GM12878 (cell line): ENCODE measurements around the gene FANCG. TPM values are rescaled to one million over a fixed set of nuclear protein-coding genes. Genes with fewer than 3 reads are reported as not detected.

Experiments used
- ATAC-seq: fragments of 200-7000 bp; cut with Tn5 transposase; 3 replicates; pipeline ENCODE4 v1.9.1; 2020; ENCODE audit warnings: mild to moderate bottlenecking, moderate library complexity
- BruUV-seq: library from RNA; stranded (reverse); fragments of 400-500 nt; replicated peaks from 2 replicates; lab custom pipeline; 2021; lab: Mats Ljungman, UMichigan
- CTCF ChIA-PET: fragments of 300-600 bp; sonication (Branson Sonifier 250); formaldehyde crosslinking; extraction: SDS; loops from one replicate; lab custom pipeline; 2021; ENCODE audit warnings: inconsistent platforms; lab: Yijun Ruan, JAX
- POLR2A ChIA-PET: fragments of 350-600 bp; formaldehyde crosslinking; extraction: SDS; loops from one replicate; lab custom pipeline; 2021; ENCODE audit warnings: inconsistent platforms; lab: Charles Lee
- RAD21 ChIA-PET: fragments of 300-600 bp; sonication (Branson Sonifier 250); formaldehyde crosslinking; loops from one replicate; lab custom pipeline; 2023; ENCODE audit warnings: antibody characterized with exemption; ENCODE audit not compliant: unreplicated experiment; lab: Charles Lee
- SMC1A ChIA-PET: fragments of 300-600 bp; sonication (Branson Sonifier 250); formaldehyde crosslinking; loops from one replicate; lab custom pipeline; 2023; ENCODE audit not compliant: unreplicated experiment, uncharacterized antibody; lab: Charles Lee
- DNase-seq: peaks from one replicate; pipeline ENCODE4 v3.0.0-alpha.2; 2011; ENCODE audit warnings: low read depth, low spot score
- FAIRE-seq: peaks from 3 replicates; lab custom pipeline; 2011; peaks lifted over from hg19 to GRCh38; lab: Jason Lieb, UNC
- H2AFZ ChIP-seq: 2 replicates; pipeline ENCODE4 v1.6.0; 2011; ENCODE audit warnings: low read depth, low read length, control low read depth; ENCODE audit not compliant: control insufficient read depth
- H3K27ac ChIP-seq: 2 replicates; pipeline ENCODE4 v1.5.1; 2011; ENCODE audit warnings: control low read depth; ENCODE audit not compliant: control insufficient read depth, insufficient read depth
- H3K27me3 ChIP-seq, 2 experiments: replicated peaks in 1 of 2; 2 replicates each; pipeline versions ENCODE4 v1.6.0 to v1.6.1; 2011; ENCODE audit warnings: low read length in 1 of 2; ENCODE audit not compliant: control insufficient read depth in 2 of 2, insufficient read depth in 2 of 2
- H3K36me3 ChIP-seq, 2 experiments: 2 replicates each; pipeline ENCODE4 v1.5.1; 2011; ENCODE audit warnings: low read length in 1 of 2; ENCODE audit not compliant: control insufficient read depth in 2 of 2, insufficient read depth in 2 of 2
- H3K4me1 ChIP-seq: 2 replicates; pipeline ENCODE4 v1.6.1; 2011; ENCODE audit warnings: mild to moderate bottlenecking, low read length, moderate library complexity, mixed read lengths; ENCODE audit not compliant: control insufficient read depth, insufficient read depth
- H3K4me2 ChIP-seq: 2 replicates; pipeline ENCODE4 v1.6.0; 2011; ENCODE audit warnings: control low read depth; ENCODE audit not compliant: control insufficient read depth, insufficient read depth
- H3K4me3 ChIP-seq: fragments of 200-600 bp; sonication (generic); 2 replicates; pipeline ENCODE4 v1.5.1; 2016
- H3K79me2 ChIP-seq: 2 replicates; pipeline ENCODE4 v1.6.0; 2011; ENCODE audit warnings: low read length; ENCODE audit not compliant: control insufficient read depth, insufficient read depth
- H3K9ac ChIP-seq: 2 replicates; pipeline ENCODE4 v1.8.0; 2011; ENCODE audit warnings: low read length, control low read depth, mixed read lengths; ENCODE audit not compliant: control insufficient read depth, insufficient read depth
- H3K9me3 ChIP-seq: replicated peaks from 3 replicates; pipeline ENCODE4 v1.5.1; 2011; ENCODE audit warnings: mild to moderate bottlenecking, low read length; ENCODE audit not compliant: control insufficient read depth, insufficient read depth
- H4K20me1 ChIP-seq: 2 replicates; pipeline ENCODE4 v1.6.0; 2011; ENCODE audit not compliant: control insufficient read depth, insufficient read depth
- GATAD2B ChIP-seq: fragments of 450-650 bp; conservative IDR thresholded peaks from 2 replicates; pipeline ENCODE4 v1.6.1; 2017; ENCODE audit warnings: low read depth, mild to moderate bottlenecking, moderate library complexity
- HCFC1 ChIP-seq: fragments of 150-350 bp; IDR thresholded peaks from 2 replicates; pipeline ENCODE4 v1.6.1; 2014; ENCODE audit warnings: low read length
- IRF5 ChIP-seq: fragments of 450-650 bp; IDR thresholded peaks from 2 replicates; pipeline ENCODE4 v1.6.1; 2017; ENCODE audit warnings: borderline replicate concordance
- NBN ChIP-seq: fragments of 450-650 bp; IDR thresholded peaks from 2 replicates; pipeline ENCODE4 v1.6.1; 2016
- POU2F2 ChIP-seq: IDR thresholded peaks from 3 replicates; pipeline ENCODE4 v1.6.1; 2011; ENCODE audit warnings: low read depth, mild to moderate bottlenecking, low read length, borderline replicate concordance
- SKIL ChIP-seq: fragments of 450-650 bp; IDR thresholded peaks from 2 replicates; pipeline ENCODE4 v1.6.1; 2017; ENCODE audit warnings: mild to moderate bottlenecking, low read depth, inconsistent platforms; ENCODE audit not compliant: poor library complexity, severe bottlenecking
- SP1 ChIP-seq: IDR thresholded peaks from one replicate; pipeline ENCODE4 v1.6.1; 2011; ENCODE audit warnings: low read depth, low read length
- WRNIP1 ChIP-seq: IDR thresholded peaks from 2 replicates; pipeline ENCODE4 v1.6.1; 2011; ENCODE audit warnings: low read depth, low read length, improper control_type of control experiment, borderline replicate concordance
- ZNF24 ChIP-seq: fragments of 450-650 bp; IDR thresholded peaks from 2 replicates; pipeline ENCODE4 v1.6.1; 2017; ENCODE audit warnings: antibody characterized with exemption, mild to moderate bottlenecking
- ZNF274 ChIP-seq: IDR thresholded peaks from one replicate; pipeline ENCODE4 v1.8.0; 2011; ENCODE audit not compliant: insufficient read length, insufficient read depth
- WGBS: methylation state at CpG from one replicate; pipeline ENCODE4 v1.1.6; 2016; ENCODE audit warnings: low lambda C conversion rate; ENCODE audit not compliant: insufficient replicate concordance, insufficient coverage; ENCODE audit errors: missing lambda C conversion rate; 5-methylcytosine and 5-hydroxymethylcytosine counted together
- in situ Hi-C: fragments of 300-500 bp; cut with MboI; formaldehyde crosslinking; loops from 9 replicates; pipeline ENCODE4 v1.14.3; 2018; ENCODE audit warnings: mixed read lengths
- intact Hi-C: fragments of 100-400 bp; cut with micrococcal nuclease; formaldehyde crosslinking; loops from one replicate; pipeline ENCODE4 v1.14.2; 2022; ENCODE audit not compliant: unreplicated experiment
- polyA plus RNA-seq, 11 experiments: library from polyadenylated mRNA; depleted of rRNA in 4 of 11; unstranded in 6 of 11; stranded (reverse) in 5 of 11; fragments of >200 nt; fragmentation: Nextera tagmentation in 4 of 11; fragmentation: Illumina TruSeq in 1 of 11; extraction: Ambion mirVana in 4 of 11; extraction: Trizol in 1 of 11; gene quantifications; 1 replicate in 1 of 11; 2 replicates in 10 of 11; pipeline versions ENCODE4 v1.2.1 to v1.2.3, GENCODE V29; 2011 to 2016; ENCODE audit warnings: inconsistent platforms in 2 of 11, missing spikeins in 2 of 11, low read depth in 1 of 11
- total RNA-seq, 4 experiments: library from RNA; depleted of rRNA in 3 of 4; stranded (reverse); fragments of >200 nt in 3 of 4; fragmentation: Illumina TruSeq in 1 of 4; extraction: Trizol in 1 of 4; gene quantifications; 2 replicates each; pipeline versions ENCODE4 v1.2.1 to v1.2.3, GENCODE V29; 2013 to 2021
- TF ChIP-seq, protein P1 (sequence below): IDR thresholded peaks from 2 replicates; pipeline ENCODE4 v1.6.1; 2012; ENCODE audit warnings: improper control_type of control experiment, low read depth, low read length; ENCODE audit not compliant: insufficient replicate concordance

FANCG gene
- total and polyA plus RNA-seq, 10 of the 15 experiments (the other 5 are each of a cell fraction or from before 2014, with no cell fraction given), result 16.4 to 78.7 (median 45.4) TPM

DNA sequence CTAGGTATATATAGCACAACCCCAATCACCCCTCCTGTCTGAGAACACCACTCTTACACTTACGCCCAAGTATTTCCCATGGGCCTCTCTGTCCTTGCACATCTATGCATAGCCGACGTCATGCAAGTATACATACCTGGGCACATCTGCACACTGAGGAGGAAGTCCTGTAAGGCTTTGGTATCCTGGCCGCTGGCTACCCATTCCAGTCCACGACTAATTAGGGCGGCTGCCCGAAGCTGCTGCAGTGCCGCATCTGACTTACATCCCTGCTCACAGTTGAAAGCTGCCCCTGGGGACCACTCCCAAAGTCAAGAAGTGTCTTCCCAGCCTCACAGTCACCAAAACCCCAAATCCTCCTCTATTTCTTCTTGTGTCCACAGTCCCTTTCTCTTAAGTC, 5.0 kb downstream of the FANCG start:
- H3K4me1 ChIP-seq, result peaks cover 14% of the 10 kb centered on the region
- H3K9me3 ChIP-seq, result no peaks in the 10 kb centered on the region
- intact Hi-C loops, result loop anchor here (5.0 to 10.0 kb wide), 3 partner anchors 38 to 650 kb away; partner anchors contain the start of gene DNAJB5
- H3K27me3 ChIP-seq, result no peaks in the 10 kb centered on the region
- DNase-seq (no peak), ATAC-seq (no peak)
- no peak overlapping the region for H2AFZ ChIP-seq
- ChIA-PET CTCF (no interaction called here), RAD21 (no interaction called here), POLR2A (interaction anchor here (0.6 kb wide), 1 partner anchor 754 kb away, joined by 3 read pairs; no protein-coding TSS in a partner anchor)
- H3K9ac ChIP-seq, result no peak overlapping the region
- peaks cover 0 to 13% of the 10 kb centered on the region in 2 experiments; a peak in 3 of 4 replicates for H3K36me3 ChIP-seq
- H3K27ac ChIP-seq, result no peak overlapping the region
- BruUV-seq, result no TSS peak
- H3K4me2 ChIP-seq, result no peak overlapping the region
- H4K20me1 ChIP-seq, result peaks cover 12% of the 10 kb centered on the region
- 99% methylated on average over 8 of the region's 8 CpGs for WGBS
- TF ChIP-seq ZNF274 (no peak), WRNIP1 (no peak), SP1 (no peak), GATAD2B (no peak), IRF5 (no peak), POU2F2 (no peak), SKIL (no peak), HCFC1 (no peak), NBN (no peak), ZNF24 (no peak)
- TF ChIP-seq, protein P1, sequence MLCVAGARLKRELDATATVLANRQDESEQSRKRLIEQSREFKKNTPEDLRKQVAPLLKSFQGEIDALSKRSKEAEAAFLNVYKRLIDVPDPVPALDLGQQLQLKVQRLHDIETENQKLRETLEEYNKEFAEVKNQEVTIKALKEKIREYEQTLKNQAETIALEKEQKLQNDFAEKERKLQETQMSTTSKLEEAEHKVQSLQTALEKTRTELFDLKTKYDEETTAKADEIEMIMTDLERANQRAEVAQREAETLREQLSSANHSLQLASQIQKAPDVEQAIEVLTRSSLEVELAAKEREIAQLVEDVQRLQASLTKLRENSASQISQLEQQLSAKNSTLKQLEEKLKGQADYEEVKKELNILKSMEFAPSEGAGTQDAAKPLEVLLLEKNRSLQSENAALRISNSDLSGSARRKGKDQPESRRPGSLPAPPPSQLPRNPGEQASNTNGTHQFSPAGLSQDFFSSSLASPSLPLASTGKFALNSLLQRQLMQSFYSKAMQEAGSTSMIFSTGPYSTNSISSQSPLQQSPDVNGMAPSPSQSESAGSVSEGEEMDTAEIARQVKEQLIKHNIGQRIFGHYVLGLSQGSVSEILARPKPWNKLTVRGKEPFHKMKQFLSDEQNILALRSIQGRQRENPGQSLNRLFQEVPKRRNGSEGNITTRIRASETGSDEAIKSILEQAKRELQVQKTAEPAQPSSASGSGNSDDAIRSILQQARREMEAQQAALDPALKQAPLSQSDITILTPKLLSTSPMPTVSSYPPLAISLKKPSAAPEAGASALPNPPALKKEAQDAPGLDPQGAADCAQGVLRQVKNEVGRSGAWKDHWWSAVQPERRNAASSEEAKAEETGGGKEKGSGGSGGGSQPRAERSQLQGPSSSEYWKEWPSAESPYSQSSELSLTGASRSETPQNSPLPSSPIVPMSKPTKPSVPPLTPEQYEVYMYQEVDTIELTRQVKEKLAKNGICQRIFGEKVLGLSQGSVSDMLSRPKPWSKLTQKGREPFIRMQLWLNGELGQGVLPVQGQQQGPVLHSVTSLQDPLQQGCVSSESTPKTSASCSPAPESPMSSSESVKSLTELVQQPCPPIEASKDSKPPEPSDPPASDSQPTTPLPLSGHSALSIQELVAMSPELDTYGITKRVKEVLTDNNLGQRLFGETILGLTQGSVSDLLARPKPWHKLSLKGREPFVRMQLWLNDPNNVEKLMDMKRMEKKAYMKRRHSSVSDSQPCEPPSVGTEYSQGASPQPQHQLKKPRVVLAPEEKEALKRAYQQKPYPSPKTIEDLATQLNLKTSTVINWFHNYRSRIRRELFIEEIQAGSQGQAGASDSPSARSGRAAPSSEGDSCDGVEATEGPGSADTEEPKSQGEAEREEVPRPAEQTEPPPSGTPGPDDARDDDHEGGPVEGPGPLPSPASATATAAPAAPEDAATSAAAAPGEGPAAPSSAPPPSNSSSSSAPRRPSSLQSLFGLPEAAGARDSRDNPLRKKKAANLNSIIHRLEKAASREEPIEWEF, result no peak
- TF ChIP-seq, all 136 proteins: peak for 0
- H3K4me3 ChIP-seq, result no peak overlapping the region
- no peak for FAIRE-seq
- in situ Hi-C loops, result no loop called here
- H3K79me2 ChIP-seq, result peaks cover 47% of the 10 kb centered on the region
- SMC1A ChIA-PET, result no interaction called here
